Thoracic aorta (tissue), 2 donors: ENCODE results near the gene SLC4A1AP. TPM values are rescaled to one million over a fixed set of nuclear protein-coding genes. Genes with fewer than 3 reads are reported as not detected.

Experiments used
- ATAC-seq: fragments of 150-250 bp; one replicate; pipeline ENCODE4 v1.8.0; 2017; ENCODE audit warnings: low read depth; ENCODE audit not compliant: insufficient number of reproducible peaks, low FRiP score
- DNase-seq: peaks from one replicate; pipeline ENCODE4 v3.0.0-alpha.2; 2020; ENCODE audit warnings: low spot score
- H3K27ac ChIP-seq, 2 donors: fragments of 200-600 bp; sonication (generic); 1 replicate in 1 of 2; 2 replicates in 1 of 2; pipeline ENCODE4 v1.5.1; 2016; ENCODE audit warnings: mild to moderate bottlenecking in 2 of 2, moderate library complexity in 2 of 2
- H3K27me3 ChIP-seq: fragments of 200-600 bp; sonication (generic); replicated peaks from 2 replicates; pipeline ENCODE4 v1.6.0; 2016; ENCODE audit warnings: mild to moderate bottlenecking; ENCODE audit not compliant: insufficient read depth
- H3K36me3 ChIP-seq: fragments of 200-600 bp; sonication (generic); one replicate; pipeline ENCODE4 v1.5.1; 2016
- H3K4me1 ChIP-seq, 2 donors: fragments of 200-600 bp; sonication (generic); 1 replicate in 1 of 2; 2 replicates in 1 of 2; pipeline versions ENCODE4 v1.5.1 to v1.6.0; 2016; ENCODE audit warnings: low read depth in 2 of 2, mild to moderate bottlenecking in 1 of 2; ENCODE audit not compliant: control insufficient read depth in 1 of 2
- H3K4me3 ChIP-seq: fragments of 200-600 bp; sonication (generic); 2 replicates; pipeline ENCODE4 v1.5.1; 2016; ENCODE audit warnings: mild to moderate bottlenecking
- H3K9me3 ChIP-seq: fragments of 200-600 bp; sonication (generic); 2 replicates; pipeline ENCODE4 v1.5.1; 2016
- total RNA-seq, 2 donors: library from RNA; depleted of rRNA; stranded (reverse); fragments of >200 nt; gene quantifications; one replicate each; pipeline versions ENCODE4 v1.1.0 to v1.2.3, GENCODE V29; 2016
- TF ChIP-seq, protein P1 (sequence below): fragments of 200-600 bp; sonication (generic); IDR thresholded peaks from one replicate; pipeline ENCODE4 v1.5.1; 2019; ENCODE audit warnings: antibody characterized with exemption

Gene SLC4A1AP
- total RNA-seq, 2 donors from 2014 or later: 19.8 to 23.7 TPM

DNA sequence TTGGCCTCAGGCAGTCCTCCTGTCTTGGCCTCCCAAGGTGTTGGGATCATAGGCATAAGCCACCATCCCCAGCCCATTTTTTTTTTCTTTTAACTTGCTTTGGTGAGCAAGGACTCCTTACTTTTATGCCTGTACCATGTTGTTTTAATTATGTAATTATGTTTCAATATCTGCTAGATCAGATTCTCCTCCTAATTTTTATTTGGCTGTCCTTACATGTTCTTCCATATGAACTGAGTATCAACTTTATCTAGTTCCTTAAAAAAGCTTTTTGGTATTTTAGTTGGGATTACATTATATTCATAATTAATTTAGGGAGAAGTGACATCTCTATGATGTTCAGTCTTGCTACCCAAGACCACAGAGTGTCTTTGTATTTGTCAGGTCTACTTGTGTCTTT is 18.5 kb upstream of the SLC4A1AP start:
- H3K27me3 ChIP-seq: no peaks in the 10 kb centered on the region
- H3K4me3 ChIP-seq: no peak overlapping the region
- peaks cover 41% of the 10 kb centered on the region for H3K36me3 ChIP-seq
- DNase-seq (no peak), ATAC-seq (no peak)
- H3K9me3 ChIP-seq: no peaks in the 10 kb centered on the region
- H3K27ac ChIP-seq: no peak overlapping the region
- TF ChIP-seq, protein P1, sequence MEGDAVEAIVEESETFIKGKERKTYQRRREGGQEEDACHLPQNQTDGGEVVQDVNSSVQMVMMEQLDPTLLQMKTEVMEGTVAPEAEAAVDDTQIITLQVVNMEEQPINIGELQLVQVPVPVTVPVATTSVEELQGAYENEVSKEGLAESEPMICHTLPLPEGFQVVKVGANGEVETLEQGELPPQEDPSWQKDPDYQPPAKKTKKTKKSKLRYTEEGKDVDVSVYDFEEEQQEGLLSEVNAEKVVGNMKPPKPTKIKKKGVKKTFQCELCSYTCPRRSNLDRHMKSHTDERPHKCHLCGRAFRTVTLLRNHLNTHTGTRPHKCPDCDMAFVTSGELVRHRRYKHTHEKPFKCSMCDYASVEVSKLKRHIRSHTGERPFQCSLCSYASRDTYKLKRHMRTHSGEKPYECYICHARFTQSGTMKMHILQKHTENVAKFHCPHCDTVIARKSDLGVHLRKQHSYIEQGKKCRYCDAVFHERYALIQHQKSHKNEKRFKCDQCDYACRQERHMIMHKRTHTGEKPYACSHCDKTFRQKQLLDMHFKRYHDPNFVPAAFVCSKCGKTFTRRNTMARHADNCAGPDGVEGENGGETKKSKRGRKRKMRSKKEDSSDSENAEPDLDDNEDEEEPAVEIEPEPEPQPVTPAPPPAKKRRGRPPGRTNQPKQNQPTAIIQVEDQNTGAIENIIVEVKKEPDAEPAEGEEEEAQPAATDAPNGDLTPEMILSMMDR: no peak
- no peaks in the 10 kb centered on the region for H3K4me1 ChIP-seq

DNA sequence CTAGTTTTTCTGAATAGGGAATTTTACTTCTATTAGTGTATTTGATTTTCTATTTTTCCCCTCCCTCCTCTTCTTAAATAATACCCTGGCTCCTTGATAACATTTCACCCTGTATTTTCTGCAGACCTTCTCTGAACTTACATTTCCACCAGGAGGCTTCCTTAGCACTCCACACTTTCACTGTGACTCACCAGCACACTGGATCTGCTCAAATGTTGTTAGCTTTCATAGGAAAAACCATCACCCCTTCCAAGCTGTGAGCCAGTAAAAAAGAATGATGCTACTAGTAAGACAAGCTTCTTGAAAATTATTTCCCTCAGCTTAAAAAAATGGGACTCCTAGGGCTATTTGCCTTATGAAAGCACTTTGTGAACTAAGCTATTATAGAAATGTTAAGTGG is 16.4 kb upstream of the SLC4A1AP start:
- H3K27me3 ChIP-seq: no peaks in the 10 kb centered on the region
- H3K9me3 ChIP-seq: no peaks in the 10 kb centered on the region
- TF ChIP-seq, protein P1: no peak
- H3K4me3 ChIP-seq: no peak overlapping the region
- H3K4me1 ChIP-seq: no peaks in the 10 kb centered on the region
- DNase-seq (no peak), ATAC-seq (no peak)
- H3K27ac ChIP-seq: no peak overlapping the region
- peaks cover 39% of the 10 kb centered on the region for H3K36me3 ChIP-seq

DNA sequence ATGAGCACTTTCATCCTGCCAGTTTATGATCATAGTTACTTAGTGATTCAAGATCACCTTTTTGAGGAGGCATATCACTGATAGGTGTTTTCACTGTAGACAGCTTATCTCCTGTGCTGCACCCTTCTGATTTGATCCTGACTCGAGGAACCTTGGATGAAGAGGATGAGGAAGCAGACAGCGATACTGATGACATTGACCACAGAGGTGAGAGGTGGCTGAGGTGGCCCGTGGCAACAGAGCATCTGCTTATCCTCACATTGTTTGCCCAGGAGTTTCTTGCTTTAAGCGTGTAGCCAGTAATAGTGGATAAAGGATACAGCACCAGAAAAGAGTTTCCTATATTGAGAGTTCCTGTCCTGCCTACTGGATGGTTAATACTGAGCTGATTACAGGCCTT is 16.0 kb upstream of the SLC4A1AP start:
- DNase-seq (no peak), ATAC-seq (no peak)
- Histone ChIP-seq H3K9me3 (no peaks in the 10 kb centered on the region), H3K27me3 (no peaks in the 10 kb centered on the region), H3K4me3 (no peak overlapping the region), H3K4me1 (no peaks in the 10 kb centered on the region), H3K27ac (no peak overlapping the region), H3K36me3 (peaks cover 39% of the 10 kb centered on the region)
- TF ChIP-seq, protein P1: no peak

DNA sequence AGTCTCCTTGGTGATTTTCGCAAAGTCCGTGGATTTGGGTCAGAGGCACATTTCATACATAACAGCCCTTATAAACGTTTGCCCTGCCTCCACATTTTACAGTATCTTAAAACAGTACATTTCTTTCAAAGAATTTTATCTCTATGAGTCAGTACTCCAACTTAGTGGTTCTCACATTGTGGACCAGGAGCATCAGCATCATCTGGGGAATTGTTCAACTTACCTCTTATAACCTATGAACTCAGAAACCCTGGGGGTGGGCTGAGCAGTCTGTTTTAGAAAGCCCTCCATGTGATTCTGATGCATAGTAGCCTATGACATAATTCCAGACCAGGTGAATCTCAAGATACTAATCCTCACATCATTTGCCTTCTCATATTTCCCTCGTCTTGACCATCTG is 12.6 kb upstream of the SLC4A1AP start:
- no peak for ATAC-seq
- Histone ChIP-seq H3K36me3 (peaks cover 62% of the 10 kb centered on the region), H3K4me3 (no peak overlapping the region), H3K27me3 (no peaks in the 10 kb centered on the region), H3K4me1 (no peaks in the 10 kb centered on the region), H3K27ac (no peak overlapping the region), H3K9me3 (no peaks in the 10 kb centered on the region)
- DNase-seq: no peak
- TF ChIP-seq, protein P1: no peak

DNA sequence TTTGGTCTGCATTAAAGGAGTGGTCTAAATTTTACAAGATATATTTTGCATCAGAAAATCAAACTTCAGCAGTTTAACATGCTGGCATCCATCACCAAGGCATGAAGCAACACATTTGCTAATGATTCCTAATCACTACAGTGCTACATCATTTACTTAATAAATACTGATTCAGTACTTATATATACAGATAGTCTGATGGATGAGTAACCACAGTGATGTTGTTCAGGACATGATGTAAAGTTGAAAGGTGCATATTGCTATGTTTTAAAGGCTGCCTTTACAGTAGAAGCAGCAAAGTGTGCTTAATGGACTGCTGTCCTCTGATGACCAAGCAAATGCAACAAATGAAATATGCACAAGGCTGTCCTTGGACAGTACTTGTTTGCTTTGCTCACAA is 11.3 kb upstream of the SLC4A1AP start:
- no peak for ATAC-seq
- Histone ChIP-seq H3K4me1 (no peaks in the 10 kb centered on the region), H3K27me3 (no peaks in the 10 kb centered on the region), H3K9me3 (no peaks in the 10 kb centered on the region), H3K4me3 (no peak overlapping the region), H3K36me3 (peaks cover 58% of the 10 kb centered on the region), H3K27ac (no peak overlapping the region)
- DNase-seq: no peak
- TF ChIP-seq, protein P1: no peak
